ENCODE measurements around the gene ZNF624.

Gene ZNF624

DNA sequence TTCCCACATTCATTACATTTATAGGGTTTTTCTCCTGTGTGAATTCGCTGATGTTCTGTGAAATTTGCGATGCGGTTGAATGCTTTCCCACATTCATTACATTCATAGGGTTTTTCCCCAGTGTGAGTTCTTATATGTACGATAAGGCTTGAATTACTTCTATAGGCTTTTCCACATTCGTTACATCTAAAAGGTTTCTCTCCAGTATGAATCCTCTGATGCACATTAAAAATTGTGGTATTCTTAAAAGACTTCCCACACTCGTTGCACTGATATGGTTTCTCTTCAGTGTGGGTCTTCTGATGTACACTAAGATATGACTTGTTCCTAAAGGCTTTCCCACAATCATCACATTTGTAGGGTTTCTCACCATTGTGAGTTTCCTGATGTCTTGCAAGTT, 30.4 kb downstream of the ZNF624 start:
- no peaks in the 10 kb centered on the region for H4K20me1 ChIP-seq (ENCODE audit: control insufficient read depth, insufficient read depth, low read depth, low read length)
- H3K4me3 ChIP-seq (ENCODE audit: low read length): no peak overlapping the region
- peaks cover 16% of the 10 kb centered on the region for H3K36me3 ChIP-seq (ENCODE audit: control insufficient read depth, low read length)
- H3K27me3 ChIP-seq (ENCODE audit: control insufficient read depth, low read length): no peaks in the 10 kb centered on the region
- H3F3A ChIP-seq (ENCODE audit: control insufficient read depth, insufficient read depth): no peaks in the 10 kb centered on the region
- no peak overlapping the region for H3K4me2 ChIP-seq (ENCODE audit: low read length)
- no peaks in the 10 kb centered on the region for H3K9me2 ChIP-seq (replicated peaks; ENCODE audit: control insufficient read depth, low read length)
- no peak overlapping the region for H3K27ac ChIP-seq (ENCODE audit: low read depth, low read length)
- no peaks in the 10 kb centered on the region for H3K4me1 ChIP-seq (ENCODE audit: control insufficient read depth, low read length)
- TF ChIP-seq, protein P1, sequence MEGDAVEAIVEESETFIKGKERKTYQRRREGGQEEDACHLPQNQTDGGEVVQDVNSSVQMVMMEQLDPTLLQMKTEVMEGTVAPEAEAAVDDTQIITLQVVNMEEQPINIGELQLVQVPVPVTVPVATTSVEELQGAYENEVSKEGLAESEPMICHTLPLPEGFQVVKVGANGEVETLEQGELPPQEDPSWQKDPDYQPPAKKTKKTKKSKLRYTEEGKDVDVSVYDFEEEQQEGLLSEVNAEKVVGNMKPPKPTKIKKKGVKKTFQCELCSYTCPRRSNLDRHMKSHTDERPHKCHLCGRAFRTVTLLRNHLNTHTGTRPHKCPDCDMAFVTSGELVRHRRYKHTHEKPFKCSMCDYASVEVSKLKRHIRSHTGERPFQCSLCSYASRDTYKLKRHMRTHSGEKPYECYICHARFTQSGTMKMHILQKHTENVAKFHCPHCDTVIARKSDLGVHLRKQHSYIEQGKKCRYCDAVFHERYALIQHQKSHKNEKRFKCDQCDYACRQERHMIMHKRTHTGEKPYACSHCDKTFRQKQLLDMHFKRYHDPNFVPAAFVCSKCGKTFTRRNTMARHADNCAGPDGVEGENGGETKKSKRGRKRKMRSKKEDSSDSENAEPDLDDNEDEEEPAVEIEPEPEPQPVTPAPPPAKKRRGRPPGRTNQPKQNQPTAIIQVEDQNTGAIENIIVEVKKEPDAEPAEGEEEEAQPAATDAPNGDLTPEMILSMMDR (IDR thresholded peaks at IDR 0.05; ENCODE audit: low read depth, low read length, poor library complexity, severe bottlenecking): no peak
- TF ChIP-seq EZH2phosphoT487 (IDR thresholded peaks at IDR 0.05; ENCODE audit: borderline replicate concordance, low read length): no peak
- H3K79me2 ChIP-seq (ENCODE audit: control insufficient read depth, low read length): no peaks in the 10 kb centered on the region
- H3K9me3 ChIP-seq (ENCODE audit: control insufficient read depth, insufficient read depth, low read length): peaks cover 36% of the 10 kb centered on the region

DNA sequence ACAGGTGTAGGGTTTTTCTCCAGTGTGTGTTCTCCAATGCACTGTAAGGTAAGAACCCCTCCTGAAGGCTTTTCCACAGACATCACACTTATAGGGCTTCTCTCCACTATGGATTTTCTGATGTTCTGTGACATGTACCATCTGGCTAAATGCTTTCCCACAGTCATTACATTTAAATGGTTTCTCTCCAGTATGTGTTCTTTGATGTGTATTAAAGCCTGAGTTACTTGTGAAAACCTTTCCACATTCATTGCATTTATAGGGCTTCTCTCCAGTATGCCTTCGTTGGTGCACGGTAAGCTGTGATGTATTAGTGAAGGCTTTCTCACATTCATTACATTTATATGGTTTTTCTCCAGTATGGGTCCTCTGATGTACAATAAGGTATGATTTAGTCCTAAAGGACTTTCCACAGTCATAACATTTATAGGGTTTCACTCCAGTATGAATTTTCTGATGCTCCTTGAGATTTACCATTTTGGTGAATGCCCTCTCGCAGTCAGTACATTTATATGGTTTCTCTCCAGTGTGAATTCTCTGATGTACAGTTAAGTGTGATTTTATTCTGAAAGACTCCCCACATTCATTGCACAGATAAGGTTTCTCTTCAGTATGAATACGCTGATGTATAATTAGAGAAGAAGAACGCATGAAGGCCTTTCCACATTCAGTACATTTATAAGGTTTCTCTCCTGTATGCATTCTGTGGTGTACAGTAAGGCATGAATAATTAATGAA, 30.9 kb downstream of the ZNF624 start:
- Histone ChIP-seq H3K4me3 (ENCODE audit: low read length) (no peak overlapping the region), H3K27me3 (ENCODE audit: control insufficient read depth, low read length) (no peaks in the 10 kb centered on the region), H3K4me2 (ENCODE audit: low read length) (no peak overlapping the region), H4K20me1 (ENCODE audit: control insufficient read depth, insufficient read depth, low read depth, low read length) (no peaks in the 10 kb centered on the region), H3K9me2 (replicated peaks; ENCODE audit: control insufficient read depth, low read length) (no peaks in the 10 kb centered on the region), H3K27ac (ENCODE audit: low read depth, low read length) (no peak overlapping the region), H3F3A (ENCODE audit: control insufficient read depth, insufficient read depth) (no peaks in the 10 kb centered on the region), H3K79me2 (ENCODE audit: control insufficient read depth, low read length) (no peaks in the 10 kb centered on the region), H3K9me3 (ENCODE audit: control insufficient read depth, insufficient read depth, low read length) (peaks cover 36% of the 10 kb centered on the region), H3K4me1 (ENCODE audit: control insufficient read depth, low read length) (no peaks in the 10 kb centered on the region), H3K36me3 (ENCODE audit: control insufficient read depth, low read length) (peaks cover 16% of the 10 kb centered on the region)
- no peak for TF ChIP-seq EZH2phosphoT487 (IDR thresholded peaks at IDR 0.05; ENCODE audit: borderline replicate concordance, low read length)
- TF ChIP-seq, protein P1 (IDR thresholded peaks at IDR 0.05; ENCODE audit: low read depth, low read length, poor library complexity, severe bottlenecking): no peak

DNA sequence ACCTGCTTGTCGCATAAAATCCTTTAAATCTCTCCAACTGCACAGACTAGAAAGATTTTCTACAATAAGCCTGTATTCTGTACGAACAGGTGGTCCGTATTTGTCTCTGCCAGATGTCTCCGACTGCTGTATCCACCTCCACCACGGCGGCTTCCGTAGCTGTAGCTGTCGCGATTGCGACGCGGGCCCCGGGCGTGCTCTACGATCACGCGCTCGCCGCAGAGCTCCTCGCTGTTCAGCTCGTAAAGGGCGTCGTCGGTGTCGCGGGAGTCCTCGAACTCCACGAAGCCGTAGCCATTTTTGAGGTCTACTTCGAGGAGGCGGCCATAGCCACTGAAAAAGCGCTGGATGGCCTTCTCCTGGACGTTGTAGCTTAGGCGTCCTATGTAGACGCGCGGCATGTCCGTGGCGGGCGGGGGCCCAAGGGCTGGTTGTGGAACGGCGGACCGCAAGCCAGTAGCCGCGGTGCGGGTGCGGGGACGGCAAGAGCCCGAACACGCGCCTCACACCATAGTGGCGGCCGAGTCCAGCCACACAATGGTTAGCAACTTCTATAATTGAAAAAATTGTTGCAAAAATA, 36.1 kb downstream of the ZNF624 start:
- H3K4me3 ChIP-seq (ENCODE audit: low read length): no peak overlapping the region
- no peaks in the 10 kb centered on the region for H3K36me3 ChIP-seq (ENCODE audit: control insufficient read depth, low read length)
- H3K79me2 ChIP-seq (ENCODE audit: control insufficient read depth, low read length): no peaks in the 10 kb centered on the region
- H3K27me3 ChIP-seq (ENCODE audit: control insufficient read depth, low read length): no peaks in the 10 kb centered on the region
- no peaks in the 10 kb centered on the region for H4K20me1 ChIP-seq (ENCODE audit: control insufficient read depth, insufficient read depth, low read depth, low read length)
- H3K27ac ChIP-seq (ENCODE audit: low read depth, low read length): no peak overlapping the region
- H3K9me2 ChIP-seq (replicated peaks; ENCODE audit: control insufficient read depth, low read length): no peaks in the 10 kb centered on the region
- no peaks in the 10 kb centered on the region for H3F3A ChIP-seq (ENCODE audit: control insufficient read depth, insufficient read depth)
- peaks cover 17% of the 10 kb centered on the region for H3K9me3 ChIP-seq (ENCODE audit: control insufficient read depth, insufficient read depth, low read length)
- TF ChIP-seq, protein P1 (IDR thresholded peaks at IDR 0.05; ENCODE audit: low read depth, low read length, poor library complexity, severe bottlenecking): no peak
- TF ChIP-seq EZH2phosphoT487 (IDR thresholded peaks at IDR 0.05; ENCODE audit: borderline replicate concordance, low read length): no peak
- H3K4me1 ChIP-seq (ENCODE audit: control insufficient read depth, low read length): no peaks in the 10 kb centered on the region
- H3K4me2 ChIP-seq (ENCODE audit: low read length): no peak overlapping the region

All from DOHH2 (cell line).